GM19397 (cell line): ENCODE measurements around the gene FHL3.
"Not testable (repeated sequence)": the region's sequence is repeated elsewhere in the genome, so short reads cannot be mapped to it uniquely, and the experiment has no call there.

Experiments used
- ATAC-seq: cut with Tn5 transposase; IDR thresholded peaks from one replicate; pipeline ENCODE4 v1.9.1; 2021; ENCODE audit warnings: mild to moderate bottlenecking, moderate library complexity; ENCODE audit not compliant: unreplicated experiment

The FHL3 gene

GRCh38 chr1:37995751-37996345 lies 9.5 kb downstream of the FHL3 start:
- ATAC-seq = no peak

DNA sequence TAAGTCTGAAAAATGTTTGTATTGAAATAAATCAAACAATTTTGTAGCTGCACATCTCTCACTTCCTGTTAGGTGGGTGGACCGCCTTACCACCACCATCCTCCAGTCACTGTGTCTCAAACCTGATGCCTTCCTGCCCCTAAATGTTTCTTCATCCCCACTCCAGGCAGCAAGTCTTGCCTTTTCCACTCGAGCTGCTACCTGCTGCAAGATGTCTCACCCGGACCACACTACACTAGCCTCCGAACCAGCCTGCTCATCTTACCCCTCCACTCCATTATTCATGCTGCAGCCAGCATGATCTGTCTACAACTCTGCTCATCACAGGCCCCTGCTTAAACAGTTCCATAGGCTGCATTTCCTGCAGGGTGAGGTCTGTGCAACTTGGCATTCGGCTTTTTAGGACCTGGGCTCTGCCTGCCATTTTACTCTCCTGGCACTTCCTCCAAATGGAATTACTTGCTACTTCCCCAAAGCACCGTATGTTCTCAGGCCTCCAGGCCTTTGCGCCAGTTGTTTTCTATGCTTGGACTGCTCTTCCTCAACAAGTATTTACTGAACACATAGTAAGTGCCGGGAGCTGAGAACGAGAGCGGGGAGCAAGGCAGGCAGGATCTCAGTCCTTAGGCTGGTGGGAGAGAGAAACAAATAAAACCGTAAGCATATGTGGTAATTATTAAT lies 10.3 kb downstream of the FHL3 start:
- ATAC-seq = no peak

DNA sequence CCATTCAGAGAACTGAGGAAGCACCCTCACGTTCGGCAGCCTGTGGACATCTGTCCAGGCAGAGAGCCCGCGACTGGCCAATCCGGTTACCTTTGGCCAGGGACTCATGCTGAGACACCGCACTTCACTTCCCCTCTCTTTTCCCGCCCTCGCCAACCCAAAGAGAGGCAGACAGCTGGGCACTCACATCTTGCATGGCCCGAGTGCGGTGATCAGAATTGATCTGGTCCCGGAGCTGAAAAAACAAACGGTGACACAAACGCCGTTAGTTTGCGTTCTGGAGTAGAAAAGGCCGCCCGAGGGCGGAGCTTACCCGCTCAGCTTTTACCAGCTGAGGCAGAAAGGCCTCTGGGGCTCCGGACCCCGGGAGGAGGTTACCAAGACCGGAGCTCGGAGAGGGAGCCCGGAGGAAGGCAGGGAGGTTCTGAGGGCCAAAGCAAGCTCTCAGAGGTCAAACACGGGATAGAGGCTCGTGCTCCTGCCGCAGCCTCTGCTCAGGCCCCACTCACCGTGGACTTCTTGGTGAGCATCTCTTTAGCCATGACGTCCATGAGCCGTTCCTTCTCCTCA lies 15.9 kb downstream of the FHL3 start:
- ATAC-seq = peak; percentile 32

DNA sequence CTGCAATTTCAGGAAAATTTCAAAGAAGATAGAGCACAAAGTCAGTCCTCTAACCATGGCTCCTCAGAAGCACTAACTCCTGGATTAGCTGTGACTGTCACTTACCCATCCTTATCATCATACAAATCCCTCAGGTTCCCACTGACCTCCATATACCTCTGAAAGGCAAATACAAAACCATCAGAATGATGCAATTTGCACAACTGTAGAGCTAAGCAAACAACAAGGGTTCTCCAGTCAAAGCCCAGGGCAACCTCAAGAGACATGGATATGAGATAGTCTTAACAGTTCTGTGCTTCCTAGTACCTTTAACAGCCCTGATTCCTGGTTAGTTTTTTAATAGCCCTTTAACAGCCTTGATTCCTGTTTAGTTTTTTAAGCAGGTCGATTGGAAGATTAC lies 17.6 kb downstream of the FHL3 start:
- no peak for ATAC-seq

GRCh38 chr1:37983546-37983945 lies 21.8 kb downstream of the FHL3 start:
- ATAC-seq = no peak

GRCh38 chr1:37978541-37978940 lies 26.8 kb downstream of the FHL3 start:
- no peak for ATAC-seq

DNA sequence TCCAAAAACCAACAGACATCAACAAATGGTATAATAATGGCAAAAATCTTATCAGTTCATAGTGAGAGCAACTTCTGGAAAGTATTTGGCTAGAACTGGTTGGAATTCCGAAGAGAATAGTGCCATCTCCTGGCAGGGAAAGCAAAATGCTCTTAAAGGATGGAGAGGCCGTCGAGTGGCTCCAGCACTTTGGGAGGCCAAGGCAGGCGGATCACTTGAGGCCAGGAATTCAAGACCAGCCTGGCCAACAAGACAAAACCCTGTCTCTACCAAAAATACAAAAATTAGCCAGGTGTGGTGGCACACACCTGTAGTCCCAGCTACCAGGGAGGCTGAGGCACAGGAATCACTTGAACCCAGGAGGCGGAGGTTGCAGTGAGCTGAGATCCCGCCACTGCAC lies 30.2 kb downstream of the FHL3 start:
- ATAC-seq = not testable (repeated sequence)

DNA sequence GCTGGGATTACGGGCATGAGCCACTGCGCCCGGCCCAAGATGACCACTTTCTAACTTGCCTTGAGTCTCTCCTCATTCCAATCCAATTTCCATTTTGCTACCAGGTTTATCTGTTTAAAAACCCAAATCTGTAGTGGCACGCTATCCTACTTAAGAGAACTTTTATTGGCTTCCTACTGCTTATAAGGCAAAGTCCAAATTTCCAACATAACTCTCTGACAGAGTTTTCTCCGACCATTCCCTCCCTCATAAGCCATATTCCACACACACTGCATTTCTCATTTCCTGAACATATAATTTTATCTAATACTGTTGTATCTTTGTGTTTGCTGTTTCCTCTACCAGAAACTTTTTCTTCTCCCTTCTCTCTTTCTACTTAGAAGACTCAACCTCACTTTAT lies 30.7 kb downstream of the FHL3 start:
- ATAC-seq = no peak

DNA sequence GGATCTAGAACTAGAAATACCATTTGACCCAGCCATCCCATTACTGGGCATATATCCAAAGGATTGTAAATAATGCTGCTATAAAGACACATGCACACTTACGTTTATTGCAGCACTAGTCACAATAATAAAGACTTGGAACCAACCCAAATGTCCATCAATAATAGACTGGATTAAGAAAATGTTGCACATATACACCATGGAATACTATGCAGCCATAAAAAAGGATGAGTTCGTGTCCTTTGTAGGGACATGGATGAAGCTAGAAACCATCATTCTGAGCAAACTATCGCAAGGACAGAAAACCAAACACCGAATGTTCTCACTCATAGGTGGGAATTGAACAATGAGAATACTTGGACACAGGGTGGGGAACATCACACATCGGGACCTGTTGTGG lies 31.6 kb downstream of the FHL3 start:
- not testable (repeated sequence) for ATAC-seq

DNA sequence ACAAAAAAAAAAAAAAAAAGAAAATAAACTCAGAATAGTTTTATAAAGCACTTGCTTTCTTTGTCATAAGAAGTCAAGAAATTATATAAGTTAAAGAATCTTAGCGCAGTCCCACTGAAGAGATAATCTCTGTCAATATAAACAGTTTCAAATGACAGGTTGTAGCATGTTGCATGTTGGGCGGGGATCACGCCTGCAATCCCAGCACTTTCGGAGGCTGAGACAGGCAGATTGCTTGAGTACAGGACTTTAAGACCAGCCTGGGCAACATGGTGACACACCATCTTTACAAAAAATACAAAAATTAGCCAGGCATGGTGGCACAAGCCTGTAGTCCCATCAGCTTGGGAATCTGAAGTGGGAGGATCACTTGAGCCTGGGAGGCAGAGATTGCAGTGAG lies 40.0 kb downstream of the FHL3 start:
- ATAC-seq = no peak

- ATAC-seq = not testable (repeated sequence)
These were observed 41.2 kb downstream of the FHL3 start for GRCh38 chr1:37964106-37964505.

DNA sequence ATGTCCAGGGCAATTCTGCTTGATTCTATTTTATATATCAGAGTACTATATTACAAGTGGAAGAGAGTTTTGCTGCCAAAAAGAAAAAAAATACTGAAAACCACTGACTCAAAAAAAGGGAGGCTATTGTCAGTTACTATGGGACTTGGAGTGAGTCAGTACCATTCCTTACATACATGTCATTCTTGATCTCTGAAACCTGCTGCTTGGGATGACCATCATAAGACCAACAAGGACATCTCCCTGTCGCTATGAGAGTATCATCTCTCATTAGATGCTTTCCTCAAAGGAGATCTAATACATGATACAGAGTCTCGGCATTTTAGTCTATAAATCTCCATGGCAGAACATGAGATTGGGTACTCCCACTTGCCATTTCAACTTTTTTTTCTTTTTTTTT lies 46.6 kb downstream of the FHL3 start:
- no peak for ATAC-seq

DNA sequence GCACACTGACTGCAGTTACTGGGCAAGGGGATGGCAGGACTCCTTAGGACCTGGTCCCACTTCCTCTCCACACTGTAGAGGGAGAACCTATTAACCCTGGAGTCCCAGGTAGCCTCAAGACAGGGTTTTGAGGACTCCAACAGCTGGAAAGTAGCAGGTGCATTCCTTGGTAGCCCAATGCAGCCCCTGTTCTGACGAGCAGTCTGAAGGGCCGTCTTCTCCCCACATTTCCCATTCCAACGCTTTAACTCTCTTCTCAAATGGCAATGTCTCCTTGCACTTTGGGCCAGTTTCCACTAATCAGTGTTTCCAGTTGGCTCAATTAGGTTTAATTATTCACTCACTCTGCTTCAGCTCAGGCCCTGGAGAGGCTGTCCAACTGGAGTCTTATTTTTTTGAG lies 49.6 kb downstream of the FHL3 start:
- ATAC-seq = no peak

DNA sequence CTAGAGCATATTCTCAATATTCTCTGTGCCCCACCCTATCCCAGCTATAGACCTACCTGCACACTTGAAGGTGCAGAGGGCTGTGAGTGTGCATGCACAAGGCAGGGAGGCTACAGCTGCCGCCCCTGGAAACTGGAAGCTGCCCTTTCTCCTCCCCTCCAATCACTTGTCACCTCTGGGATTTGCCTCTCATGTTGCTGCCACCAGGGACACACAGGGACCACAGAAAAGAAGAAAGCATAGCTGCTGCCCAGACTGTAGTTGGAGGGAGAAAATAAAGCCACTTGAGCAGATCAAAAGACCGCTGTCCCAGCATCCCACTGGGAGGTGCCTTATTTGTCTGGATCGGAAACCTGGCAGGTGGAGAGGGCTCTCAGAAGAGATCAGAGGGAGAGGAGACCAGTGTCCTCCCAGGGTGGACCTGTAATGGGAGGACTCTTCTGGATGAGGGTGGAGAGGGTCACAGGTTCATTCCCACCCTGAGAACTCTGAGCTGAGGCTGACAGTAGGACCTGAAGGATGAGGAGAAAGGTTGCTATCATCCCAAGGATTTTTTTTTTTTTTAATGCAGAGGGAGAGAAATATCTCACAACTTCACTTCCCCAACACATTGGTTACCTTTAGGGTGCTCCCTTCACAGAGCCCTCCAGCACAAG lies 50.9 kb downstream of the FHL3 start:
- ATAC-seq = no peak

DNA sequence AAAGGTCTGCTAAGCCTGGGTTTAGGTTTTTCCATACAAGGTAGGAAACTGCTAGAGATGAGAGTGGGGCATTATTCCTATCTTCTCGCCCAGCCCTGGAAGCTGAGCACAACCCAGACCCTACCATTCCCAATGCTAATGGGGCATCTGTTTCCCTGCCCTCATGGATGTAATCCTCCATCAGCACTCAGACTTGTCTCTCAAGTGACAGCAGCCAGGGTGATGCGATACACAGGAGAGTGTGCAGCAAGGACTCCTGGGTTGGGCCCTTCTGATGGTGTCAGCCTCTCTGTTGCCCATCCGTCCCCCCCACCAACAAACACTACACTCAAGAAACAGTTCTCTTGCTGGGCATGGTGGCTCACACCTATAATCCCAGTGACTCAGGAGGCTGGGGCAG lies 52.6 kb downstream of the FHL3 start:
- ATAC-seq = no peak

DNA sequence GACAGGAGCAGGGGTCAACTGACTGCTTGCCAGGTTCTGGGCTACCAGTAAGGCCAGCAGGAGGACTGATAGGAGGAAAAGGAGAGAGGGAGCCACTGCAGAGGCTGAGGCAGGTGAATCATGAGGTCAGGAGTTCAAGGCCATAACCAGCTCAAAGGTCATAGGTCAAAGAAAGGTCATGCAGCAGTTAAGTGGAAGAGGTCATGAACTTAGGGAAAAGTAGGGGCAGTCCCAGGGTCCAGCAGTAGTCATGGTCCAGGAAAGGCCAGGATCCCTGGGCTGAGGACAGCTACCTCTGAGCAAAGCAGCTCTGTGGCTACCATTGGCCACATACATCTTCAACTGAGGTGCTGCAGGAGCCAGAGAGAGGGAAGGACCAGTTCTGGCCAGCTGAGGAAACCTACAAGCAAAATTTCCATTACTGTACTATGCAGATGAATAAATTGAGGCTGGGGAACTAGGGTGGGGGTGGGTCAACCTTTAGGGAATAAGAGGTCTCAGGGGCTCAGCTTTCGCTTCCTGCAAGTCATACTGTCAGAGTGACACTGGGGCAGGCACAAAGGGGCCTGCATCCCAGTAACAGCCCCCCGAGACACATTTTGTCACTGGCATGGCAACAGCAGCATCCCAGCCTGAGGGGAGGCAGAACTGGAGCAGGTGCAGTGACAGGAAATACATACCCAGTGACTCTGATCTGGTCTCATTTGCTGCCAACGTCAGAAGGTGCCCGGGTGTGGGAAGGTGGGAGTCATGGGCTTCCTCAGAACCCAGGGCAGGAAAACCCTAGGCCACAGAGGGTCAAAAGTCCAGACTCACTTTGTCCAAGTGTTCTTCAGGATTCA lies 53.3 kb downstream of the FHL3 start:
- ATAC-seq = no peak

DNA sequence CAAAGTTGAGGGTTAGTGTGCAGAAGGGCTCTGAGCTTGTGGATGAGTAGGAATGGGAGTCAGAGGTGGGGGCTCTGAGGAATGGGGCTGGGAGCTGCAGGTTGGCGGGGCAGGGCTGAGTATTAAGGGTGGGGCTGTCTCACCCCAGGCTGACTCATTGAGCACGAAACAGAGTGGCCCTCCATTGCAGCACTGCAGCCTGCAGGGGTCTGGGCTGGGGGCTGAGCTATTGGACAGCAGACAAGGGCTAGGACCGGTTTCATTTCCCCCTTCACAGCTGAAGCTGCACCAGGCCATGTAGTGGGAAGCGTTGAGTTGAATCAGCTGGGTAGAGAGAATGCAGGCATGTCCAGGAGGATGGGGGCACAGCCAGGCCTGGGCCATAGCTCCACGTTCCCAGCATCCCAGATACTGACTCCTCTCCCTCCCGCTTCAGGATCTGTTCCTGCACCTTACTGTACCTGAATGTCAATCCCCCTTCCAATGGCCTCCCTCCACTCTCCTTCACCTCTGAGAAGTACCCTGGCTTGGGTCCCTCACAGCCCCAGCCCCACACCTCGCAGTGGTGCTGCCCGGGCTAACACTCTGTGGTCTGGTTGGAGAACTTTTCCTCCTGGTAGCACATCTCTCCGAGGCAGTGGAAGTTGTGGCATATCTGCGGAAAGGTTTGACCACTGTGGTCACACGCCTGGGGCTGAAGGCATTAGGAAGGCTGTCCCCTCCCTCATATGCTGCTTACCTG lies 54.1 kb downstream of the FHL3 start:
- no peak for ATAC-seq

GRCh38 chr1:37949524-37950152 lies 55.7 kb downstream of the FHL3 start:
- ATAC-seq = no peak

DNA sequence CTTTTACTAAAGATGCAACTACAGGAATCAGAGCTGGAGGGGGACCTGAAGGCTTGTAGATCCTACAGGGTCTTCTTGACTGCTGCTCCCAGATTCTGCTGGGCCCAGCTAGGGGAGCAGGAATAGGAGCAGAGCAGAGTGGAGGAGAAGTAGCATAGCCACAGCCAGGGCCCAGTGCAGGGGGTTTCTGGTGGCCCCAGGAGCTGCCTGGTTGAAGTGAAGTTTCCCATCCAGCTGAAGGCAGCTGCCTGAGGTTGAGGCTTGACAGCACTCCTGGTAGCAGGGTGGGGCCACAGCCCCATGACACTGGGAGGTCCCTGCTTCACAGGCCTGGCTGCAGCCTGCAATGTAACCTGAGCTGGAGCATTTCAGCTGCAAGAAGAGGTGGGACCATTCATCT lies 56.5 kb downstream of the FHL3 start:
- no peak for ATAC-seq

DNA sequence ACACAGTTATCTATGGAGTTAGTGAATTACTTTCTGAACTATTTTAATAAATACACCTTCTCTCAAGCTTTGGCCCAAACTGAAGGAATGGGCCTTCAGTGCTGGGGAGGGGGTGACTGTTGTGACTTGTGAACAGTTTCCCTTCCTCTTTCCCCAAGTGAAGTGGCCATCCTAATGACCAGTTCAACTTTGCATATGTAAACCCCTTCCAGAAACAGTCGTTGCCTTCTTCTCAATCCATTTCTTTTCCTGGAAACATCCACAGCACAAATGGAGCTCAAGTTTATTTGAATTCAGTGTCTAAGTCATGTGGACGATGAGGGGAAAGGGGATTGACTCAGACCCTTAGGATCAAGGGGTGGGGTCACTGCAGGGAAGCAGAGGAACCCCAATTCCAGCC lies 57.1 kb downstream of the FHL3 start:
- no peak for ATAC-seq
